ENCODE results near the gene TCTN3. TPM values are rescaled to one million over a fixed set of nuclear protein-coding genes. Genes with fewer than 3 reads are reported as not detected.
"Not testable (repeated sequence)": the region's sequence is repeated elsewhere in the genome, so short reads cannot be mapped to it uniquely, and the experiment has no call there.

The TCTN3 gene
- total RNA-seq, 1 donor = 18.9 TPM

DNA sequence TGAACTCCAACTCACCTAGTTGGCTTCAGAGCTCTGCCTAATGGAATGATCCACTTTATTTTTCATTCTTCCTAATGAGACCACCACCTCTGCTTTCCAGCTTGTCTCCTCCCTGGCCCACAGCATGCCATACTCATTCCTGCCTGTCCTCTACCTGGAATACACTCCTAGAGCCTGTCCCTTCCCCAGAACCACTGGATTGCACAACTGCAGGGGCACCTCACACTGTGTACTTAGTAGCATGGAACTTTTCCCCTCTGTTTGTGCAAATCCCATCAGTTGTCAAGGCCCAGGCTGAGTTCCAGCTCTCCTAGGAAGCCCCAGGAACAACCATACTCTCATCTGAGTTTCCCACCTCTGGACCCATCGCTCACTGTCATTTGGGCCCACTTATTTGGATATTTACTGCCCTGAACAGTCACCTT lies 52.8 kb downstream of the TCTN3 start:
- no peak for DNase-seq (ENCODE audit: low read depth in 2 of 3, low spot score in 2 of 3)

- DNase-seq (ENCODE audit: low read depth in 2 of 3, low spot score in 2 of 3) = no peak
Measured at GRCh38 chr10:95637911-95638310, 55.8 kb downstream of the TCTN3 start.

GRCh38 chr10:95637140-95637539 lies 56.6 kb downstream of the TCTN3 start:
- no peak for DNase-seq (ENCODE audit: low read depth in 2 of 3, low spot score in 2 of 3)

GRCh38 chr10:95635319-95635733 lies 58.4 kb downstream of the TCTN3 start:
- DNase-seq (ENCODE audit: low read depth in 2 of 3, low spot score in 2 of 3) = no peak

DNA sequence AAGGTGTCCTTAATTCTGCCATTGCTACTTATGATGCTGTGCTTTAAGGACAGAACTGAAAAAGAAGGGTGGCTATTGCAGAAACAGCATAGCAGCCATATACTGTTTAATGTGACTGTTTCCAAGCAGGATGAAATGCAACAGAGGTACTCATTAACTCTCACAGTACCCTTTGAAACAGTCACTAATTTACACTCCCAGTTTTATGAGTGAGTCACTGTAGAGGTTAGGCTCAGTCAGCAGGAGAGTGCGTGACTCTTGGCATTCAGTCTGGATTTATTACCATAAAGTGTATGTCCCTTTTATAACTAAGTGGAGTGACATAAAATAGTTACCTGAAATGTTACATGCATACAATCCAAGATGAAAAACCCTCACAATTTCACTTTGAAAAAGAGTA lies 64.9 kb downstream of the TCTN3 start:
- no peak for DNase-seq (ENCODE audit: low read depth in 2 of 3, low spot score in 2 of 3)

DNA sequence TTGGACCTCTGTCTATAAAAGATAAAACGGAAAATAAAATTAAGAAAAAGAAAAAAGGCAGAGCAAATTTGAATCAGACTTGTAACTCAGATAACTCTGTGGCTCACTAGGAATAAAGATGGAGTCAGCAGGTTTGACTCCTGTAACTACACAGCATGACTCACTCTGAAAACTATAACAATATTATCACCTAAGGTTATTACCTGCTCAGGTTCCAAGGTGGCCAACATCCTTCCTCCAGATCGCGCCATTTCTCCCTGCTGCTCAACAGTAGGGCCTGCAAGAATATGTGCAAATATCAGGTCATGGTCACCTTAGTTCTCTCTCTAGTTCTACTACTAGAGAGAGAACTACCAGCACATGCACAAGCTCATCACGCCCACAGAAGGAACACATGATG lies 67.2 kb downstream of the TCTN3 start:
- DNase-seq (ENCODE audit: low read depth in 2 of 3, low spot score in 2 of 3) = no peak

- DNase-seq (ENCODE audit: low read depth in 2 of 3, low spot score in 2 of 3) = not testable (repeated sequence)
Measured at GRCh38 chr10:95620415-95620814, 73.3 kb downstream of the TCTN3 start.

DNA sequence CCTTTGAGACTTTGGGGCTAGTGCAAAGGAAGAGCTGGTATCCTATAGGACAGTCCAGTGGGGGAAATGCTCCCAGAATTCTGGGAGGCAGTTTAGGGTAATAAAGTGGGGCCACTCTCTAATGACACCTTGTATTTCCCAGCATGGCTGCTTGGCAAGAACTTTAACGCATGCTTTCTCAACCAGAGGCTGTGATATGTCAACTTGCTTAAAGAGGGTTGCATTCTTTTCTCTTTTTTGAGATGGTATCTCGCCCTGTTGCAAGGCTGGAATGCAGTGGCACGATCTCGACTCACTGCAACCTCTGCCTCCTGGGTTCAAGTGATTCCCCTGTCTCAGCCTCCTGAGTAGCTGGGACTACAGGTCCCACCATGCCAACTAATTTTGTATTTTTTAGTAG lies 75.6 kb downstream of the TCTN3 start:
- no peak for DNase-seq (ENCODE audit: low read depth in 2 of 3, low spot score in 2 of 3)

DNA sequence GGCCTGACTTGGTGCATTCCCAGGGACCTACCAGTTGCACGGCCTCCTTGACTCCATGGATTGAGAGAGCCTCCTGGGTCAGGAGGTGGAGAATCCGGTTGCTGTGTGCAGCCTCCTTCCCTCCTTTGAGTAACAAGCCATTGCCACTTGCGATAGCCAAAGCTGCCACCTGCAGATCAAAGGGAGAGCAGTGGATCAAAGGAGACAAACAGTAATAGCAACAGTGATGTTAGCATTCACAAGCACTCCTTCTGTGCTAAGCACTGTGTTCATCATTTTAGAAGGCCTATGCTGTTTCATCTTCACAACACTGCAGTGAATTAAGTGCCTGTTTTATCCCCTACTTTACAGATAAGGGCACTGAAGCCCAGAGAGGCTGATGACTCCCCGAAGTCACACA lies 77.3 kb downstream of the TCTN3 start:
- DNase-seq (ENCODE audit: low read depth in 2 of 3, low spot score in 2 of 3) = no peak

Other genes with a start within 250 kb of the TCTN3 start
- 3.5 TPM for gene SORBS1, start 132.6 kb downstream of the TCTN3 start, total RNA-seq
- gene ALDH18A1, start 37.2 kb downstream of the TCTN3 start, total RNA-seq = 78.1 TPM
- gene ENTPD1, start 62.2 kb upstream of the TCTN3 start, total RNA-seq = 0.27 TPM
- under 0.01 TPM for gene CC2D2B, start 214.0 kb upstream of the TCTN3 start, total RNA-seq

All from hematopoietic multipotent progenitor cell (in vitro differentiated cells).